ENCODE results near the gene SIGLEC12. TPM values are rescaled to one million over a fixed set of nuclear protein-coding genes. Genes with fewer than 3 reads are reported as not detected.

Gene SIGLEC12
- not detected in 2 replicates for total RNA-seq (2014; rRNA removed; shearing (Covaris generic); ENCODE audit: low replicate concordance)

DNA sequence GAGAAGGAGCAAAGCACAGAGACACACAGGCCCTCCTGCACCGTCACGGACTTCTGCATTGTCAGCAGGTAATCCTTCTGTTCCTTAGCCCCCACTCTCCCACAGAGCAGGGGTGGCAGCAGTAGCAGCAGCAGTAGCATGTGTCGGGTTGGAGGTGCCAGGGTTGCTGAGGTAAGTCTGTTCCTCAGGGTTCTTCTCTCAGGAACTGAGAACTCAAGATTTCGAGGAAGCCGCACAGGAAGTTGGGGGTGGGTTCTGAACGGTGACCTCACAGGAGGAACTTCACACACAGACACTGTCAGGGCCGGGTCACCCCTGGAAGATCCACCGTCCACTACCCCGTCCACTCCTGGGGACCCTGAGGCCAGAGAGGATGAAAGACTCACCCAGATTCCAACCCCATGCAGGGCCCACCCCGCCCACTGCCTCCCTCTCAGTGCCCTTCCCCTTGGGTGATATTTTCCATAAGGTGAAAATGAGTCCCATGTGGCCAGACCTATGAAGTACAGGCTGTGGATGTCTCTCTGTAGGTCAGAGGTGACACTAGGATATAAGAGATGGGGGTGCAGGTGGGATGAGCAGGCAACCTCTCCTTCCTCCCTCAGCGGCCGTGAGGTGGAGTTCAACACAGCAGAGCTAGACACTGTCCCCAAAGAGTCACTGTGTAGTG is at the start of gene SIGLEC12:
TSS of gene SIGLEC12 (minus strand) at position 207 of the 670 bp plus-strand sequence. CDS start at position 140, 67 bp downstream.
- in situ Hi-C loops (cut with HindIII; ENCODE audit: low pct_unique_long_range_greater_than_20kb, low sequenced_read_pairs) = no loop called here

DNA sequence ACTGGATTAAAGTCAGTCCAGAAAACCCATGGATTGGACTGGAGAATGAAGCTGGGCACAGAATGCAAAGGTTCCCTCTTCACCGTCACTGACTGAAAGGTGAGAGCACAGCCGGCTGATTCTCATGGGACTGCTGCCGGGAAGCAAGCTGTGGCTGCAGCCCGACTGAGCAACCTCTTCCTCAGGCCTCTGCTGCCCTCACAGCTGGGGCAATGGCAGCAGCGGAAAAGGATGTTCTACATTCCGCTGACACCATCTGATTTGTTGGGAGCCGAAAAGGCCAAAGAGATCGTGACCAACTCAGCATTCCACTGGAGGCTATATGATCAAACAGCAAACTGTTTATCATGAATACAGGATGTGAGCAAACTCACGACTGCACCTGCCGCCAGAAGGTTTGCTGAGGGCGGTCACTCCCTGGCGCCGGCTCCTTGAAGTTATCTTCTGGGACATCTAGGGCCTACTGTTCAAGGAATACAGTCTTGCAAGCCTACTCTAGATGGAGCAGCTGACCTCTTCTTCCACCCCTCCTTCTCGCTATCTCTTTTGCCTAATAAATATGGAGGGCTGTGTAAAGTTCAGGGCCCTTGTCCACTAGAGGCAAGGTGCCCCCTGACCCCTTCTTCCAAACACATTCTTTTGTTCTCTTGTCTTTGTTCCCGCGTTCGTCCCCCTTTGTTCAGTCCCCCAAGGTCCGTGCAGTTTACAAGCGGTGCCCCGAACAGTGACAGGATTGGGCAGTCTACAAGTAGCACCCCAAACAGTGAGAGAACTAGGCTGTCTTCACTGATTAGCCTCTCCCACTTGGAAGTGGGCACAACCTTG is 49.5 kb upstream of the SIGLEC12 start:
- DNase-seq (ENCODE audit: low read depth) = no peak
- in situ Hi-C loops (cut with HindIII; ENCODE audit: low pct_unique_long_range_greater_than_20kb, low sequenced_read_pairs) = no loop called here

More for the DNA sequence above, at the start of gene SIGLEC12:
- DNase-seq (ENCODE audit: low read depth) = no peak

DNA sequence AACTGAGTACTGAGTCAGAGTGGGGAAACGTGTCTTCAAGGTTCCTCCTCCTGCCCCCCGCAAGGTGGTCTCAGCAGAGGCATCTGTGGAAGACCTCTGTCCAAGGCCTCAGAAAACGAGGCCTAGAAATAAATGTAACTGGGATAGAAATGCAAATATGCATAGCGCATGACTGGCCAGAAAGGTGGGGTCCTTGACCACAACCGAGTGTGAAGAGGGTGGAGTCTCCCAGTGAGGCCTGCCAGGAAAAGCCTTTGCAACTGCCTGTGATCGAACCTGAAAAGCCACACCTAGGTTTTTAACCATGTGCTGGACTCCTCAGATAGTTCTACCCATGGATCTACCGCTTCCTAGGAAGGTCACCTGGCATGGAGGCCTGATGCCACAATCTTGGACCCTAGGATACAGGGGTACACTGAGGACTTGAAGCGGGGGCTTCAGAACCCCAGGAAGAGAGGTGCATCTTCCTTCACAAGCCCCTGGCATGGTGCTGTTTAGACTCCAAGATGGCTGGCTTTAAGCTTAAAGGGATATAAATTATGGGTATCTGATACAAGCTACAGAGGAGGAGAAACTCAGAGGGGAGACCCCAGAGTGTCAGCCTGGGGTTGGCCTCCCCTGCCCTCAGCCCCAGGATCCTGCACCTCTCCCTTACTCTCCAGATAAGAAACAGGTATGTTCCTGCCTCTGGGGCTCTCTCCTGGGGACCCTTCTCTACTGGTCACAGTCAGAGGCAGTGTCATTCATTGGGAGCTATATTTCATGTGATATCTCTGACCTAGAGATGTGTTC is 48.1 kb upstream of the SIGLEC12 start:
- in situ Hi-C loops (cut with HindIII; ENCODE audit: low pct_unique_long_range_greater_than_20kb, low sequenced_read_pairs) = no loop called here
- no peak for DNase-seq (ENCODE audit: low read depth)

DNA sequence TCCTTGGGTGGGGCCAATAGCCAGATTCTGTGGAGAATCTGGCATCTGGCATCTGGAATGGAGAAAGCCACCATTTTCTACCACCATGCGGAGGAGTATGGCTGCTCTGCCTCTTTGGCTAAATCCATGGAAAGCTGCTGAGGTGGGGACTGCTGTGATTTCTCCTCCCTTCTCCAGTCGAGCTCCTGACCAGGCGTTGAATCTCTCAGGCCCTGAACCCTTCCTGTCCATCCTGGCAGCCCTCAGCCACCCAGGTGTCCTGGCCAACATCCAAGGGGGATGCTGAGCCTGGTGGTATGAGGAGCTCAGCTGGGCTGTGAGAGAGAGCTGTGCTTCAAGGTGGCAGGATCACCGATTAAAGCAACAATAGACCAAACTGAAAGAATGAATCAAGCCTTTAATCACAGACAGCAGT is 47.3 kb upstream of the SIGLEC12 start:
- DNase-seq (ENCODE audit: low read depth) = no peak
- in situ Hi-C loops (cut with HindIII; ENCODE audit: low pct_unique_long_range_greater_than_20kb, low sequenced_read_pairs) = no loop called here

DNA sequence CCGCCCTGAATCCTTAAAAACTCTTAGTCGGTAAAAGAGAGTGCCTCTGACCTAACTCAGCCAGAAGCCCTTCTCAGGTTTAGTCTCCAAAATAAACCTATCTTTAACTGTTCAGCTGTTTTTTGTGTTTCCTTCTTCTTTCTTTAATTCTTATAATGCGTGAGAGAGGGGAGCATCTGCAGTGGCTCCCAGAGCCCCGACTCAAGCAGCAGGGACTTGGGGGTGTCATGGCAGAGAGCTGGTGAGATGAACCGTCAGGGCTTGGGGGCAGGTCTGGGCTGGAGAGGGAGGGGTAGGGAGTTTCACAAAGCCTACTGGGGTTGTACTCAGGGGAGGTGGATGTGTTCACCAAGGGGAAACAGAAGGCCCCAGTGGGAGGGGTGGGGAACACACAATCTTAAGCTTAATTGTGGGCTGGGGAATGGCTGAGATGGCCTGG is 46.6 kb upstream of the SIGLEC12 start:
- DNase-seq (ENCODE audit: low read depth) = no peak
- in situ Hi-C loops (cut with HindIII; ENCODE audit: low pct_unique_long_range_greater_than_20kb, low sequenced_read_pairs) = no loop called here

DNA sequence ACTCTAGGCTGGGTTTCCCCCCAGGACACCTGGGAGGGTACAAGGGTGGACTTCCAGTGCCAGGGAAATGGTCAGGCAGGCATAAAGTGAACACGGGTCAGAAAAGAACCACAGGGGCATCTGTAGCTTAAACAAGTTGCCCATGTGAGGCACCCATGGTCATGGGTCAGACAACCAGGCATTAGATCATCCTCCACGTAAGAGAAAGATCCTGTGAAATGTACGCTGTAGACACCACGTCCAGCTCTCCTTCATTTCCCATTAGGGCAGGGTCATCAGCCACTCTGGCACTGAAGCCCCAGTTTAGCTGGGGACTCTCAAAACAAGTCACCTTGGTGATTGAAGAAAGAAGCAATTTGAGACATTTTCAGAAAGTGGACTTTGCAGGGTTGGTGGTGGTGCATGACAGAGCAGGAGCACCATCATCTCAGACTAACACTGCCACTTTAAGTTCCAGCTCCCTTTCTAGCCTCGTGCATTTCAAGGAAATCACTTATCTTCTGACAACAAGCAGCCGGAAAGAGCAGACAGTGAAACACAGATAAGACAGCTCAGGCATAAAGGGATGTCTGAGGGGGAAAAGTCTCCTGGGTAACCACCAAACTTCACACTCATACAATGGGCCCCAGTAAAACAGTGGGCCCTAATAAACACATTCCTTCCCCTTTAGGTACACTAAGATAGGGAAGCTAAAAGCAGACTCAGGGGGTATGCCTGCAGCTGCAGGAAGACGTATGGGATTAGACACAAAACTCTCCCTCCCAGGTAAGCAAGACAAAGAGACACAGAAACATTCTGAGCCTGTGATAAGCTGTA is 46.0 kb upstream of the SIGLEC12 start:
- in situ Hi-C loops (cut with HindIII; ENCODE audit: low pct_unique_long_range_greater_than_20kb, low sequenced_read_pairs) = no loop called here
- DNase-seq (ENCODE audit: low read depth) = no peak

DNA sequence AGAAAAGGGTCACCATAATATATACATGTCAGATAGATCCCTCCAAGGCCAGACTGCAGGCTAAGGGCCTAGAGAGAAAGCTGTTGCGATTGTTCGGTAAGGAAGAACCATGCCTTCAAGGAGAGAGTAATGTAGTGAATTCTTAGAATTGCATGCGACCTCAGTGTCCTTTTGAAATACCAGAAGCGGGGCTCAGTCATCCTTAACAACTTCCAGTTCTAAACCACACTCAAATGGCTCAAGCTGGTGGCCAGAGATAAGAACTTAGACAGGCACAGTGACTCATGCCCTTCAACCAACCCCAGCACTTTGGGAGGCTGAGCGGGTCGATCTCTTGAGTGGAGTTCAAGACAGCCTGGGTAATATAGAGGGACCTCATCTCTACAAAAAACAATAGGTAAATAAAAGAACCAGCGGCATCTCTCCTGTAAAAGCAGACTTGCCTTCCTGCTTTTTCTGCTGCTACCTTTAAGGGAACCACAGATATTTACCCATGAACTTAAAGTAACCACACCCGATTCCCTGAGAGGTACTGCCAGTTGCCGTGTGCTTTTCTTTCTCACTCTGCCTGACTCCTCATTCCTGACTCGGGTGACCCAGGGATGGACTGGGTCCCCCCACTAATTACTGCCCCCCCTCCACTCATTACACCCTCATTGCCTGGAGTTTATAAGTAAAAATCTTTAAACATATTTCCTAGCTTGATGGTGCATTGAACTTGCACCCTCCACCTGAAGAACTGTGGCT is 45.2 kb upstream of the SIGLEC12 start:
- DNase-seq (ENCODE audit: low read depth) = peak; percentile 43
- in situ Hi-C loops (cut with HindIII; ENCODE audit: low pct_unique_long_range_greater_than_20kb, low sequenced_read_pairs) = no loop called here

DNA sequence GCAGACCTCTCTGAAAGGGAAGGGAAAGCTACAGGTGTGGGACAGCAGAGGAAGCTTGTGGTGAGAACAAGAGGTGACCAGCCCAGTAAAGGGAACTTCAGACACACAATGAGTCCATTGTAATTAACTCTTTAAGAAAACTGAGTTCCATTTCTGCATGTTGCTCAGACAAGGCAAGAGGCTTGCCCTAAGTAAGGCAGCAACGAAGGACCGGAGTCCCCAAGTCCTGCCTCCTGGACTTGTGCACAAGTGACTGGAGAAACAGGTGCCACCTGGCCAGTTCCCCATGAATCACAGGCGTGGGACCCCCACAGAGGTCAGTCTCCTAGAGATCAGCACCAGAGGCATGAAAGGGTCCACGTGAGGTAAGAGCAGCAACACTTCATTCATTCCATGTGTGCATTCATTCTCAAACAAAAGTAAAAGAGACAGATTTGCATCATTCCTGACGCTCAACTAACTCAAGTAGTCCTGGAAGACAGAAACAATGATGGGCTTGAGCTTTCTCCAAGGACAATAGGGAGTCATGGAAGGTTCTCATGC is 44.6 kb upstream of the SIGLEC12 start:
- in situ Hi-C loops (cut with HindIII; ENCODE audit: low pct_unique_long_range_greater_than_20kb, low sequenced_read_pairs) = no loop called here

DNA sequence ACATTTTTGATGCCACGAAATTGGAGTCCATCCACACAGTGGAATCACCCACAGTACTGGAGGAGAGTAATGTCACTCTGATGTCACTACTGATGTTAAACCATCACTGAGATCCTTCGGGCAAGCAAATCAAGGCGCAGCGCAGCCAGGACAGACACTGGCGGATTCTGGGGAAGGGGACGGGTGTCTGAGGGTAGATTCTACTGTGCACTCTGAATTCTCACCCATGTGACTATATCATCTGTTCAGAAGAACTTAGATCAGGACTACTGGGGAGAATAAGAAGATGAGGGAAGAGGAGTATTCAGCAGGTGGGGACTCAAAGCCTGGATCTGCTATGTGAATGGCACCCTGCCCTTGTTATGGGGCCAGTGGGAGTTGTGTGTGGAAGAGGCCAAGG is 42.4 kb upstream of the SIGLEC12 start:
- DNase-seq (ENCODE audit: low read depth) = no peak
- in situ Hi-C loops (cut with HindIII; ENCODE audit: low pct_unique_long_range_greater_than_20kb, low sequenced_read_pairs) = no loop called here

More for the DNA sequence above, 44.6 kb upstream of the SIGLEC12 start:
- no peak for DNase-seq (ENCODE audit: low read depth)

DNA sequence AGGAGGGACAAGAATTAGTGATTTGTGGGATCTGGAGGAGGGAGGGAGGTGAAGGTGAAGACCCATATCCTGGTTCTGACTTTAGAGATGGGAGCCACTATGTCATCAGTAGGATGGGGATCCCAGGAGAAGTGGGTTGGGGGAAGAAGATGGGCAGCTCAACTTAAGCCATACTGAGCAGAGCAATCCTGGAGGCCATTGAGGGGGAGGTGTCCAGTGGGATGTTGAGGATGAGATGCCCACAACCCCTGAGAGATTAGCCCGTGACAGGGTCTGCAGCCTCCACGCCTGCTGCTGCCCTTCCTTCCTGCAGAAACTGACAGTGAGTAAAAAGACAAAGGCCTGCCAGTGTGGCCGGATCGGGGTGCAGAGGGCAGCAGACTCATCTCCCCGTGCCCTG is 41.1 kb upstream of the SIGLEC12 start:
- in situ Hi-C loops (cut with HindIII; ENCODE audit: low pct_unique_long_range_greater_than_20kb, low sequenced_read_pairs) = no loop called here
- no peak for DNase-seq (ENCODE audit: low read depth)

DNA sequence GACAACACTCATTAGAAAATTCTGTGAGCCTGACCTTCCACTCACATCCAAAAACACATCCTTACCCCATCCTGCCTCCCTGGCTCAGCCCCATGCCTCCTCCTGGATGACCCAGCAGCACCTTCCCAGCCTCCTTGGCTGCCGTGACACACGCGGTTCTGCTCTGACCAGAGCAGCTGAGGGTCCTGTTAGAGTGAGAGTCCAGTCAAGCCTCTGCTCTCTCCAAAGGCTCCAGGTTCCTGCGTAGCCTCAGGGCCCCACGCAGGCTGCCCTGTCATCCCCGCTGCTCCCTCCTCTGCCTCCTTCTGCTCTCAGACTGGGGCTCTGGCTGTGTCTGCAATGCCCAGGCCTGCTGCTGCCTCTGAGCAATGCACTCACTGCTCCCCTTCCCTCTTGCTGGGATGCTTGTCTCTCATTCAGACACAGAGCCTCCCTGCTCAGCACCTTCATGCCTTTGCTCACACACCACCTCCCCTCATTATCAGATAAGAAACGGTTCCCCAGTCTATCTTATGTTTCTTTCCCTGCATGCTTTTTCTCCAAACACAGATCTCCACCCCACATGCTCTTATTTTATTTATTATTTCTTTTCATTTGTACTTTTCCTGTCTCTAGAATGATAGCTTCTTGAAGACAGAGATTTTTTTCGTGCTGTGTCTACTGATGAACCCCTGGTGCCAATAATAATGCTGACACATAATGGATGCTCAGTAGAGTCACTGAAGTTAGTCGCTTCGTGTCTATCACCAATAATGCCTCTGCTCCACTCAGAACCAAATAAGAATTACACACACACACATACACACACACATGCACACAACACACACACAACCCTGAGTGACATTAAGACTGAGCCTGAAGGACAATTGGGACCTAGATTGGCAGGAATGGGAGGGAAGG is 40.1 kb upstream of the SIGLEC12 start:
- DNase-seq (ENCODE audit: low read depth) = no peak
- in situ Hi-C loops (cut with HindIII; ENCODE audit: low pct_unique_long_range_greater_than_20kb, low sequenced_read_pairs) = no loop called here

DNA sequence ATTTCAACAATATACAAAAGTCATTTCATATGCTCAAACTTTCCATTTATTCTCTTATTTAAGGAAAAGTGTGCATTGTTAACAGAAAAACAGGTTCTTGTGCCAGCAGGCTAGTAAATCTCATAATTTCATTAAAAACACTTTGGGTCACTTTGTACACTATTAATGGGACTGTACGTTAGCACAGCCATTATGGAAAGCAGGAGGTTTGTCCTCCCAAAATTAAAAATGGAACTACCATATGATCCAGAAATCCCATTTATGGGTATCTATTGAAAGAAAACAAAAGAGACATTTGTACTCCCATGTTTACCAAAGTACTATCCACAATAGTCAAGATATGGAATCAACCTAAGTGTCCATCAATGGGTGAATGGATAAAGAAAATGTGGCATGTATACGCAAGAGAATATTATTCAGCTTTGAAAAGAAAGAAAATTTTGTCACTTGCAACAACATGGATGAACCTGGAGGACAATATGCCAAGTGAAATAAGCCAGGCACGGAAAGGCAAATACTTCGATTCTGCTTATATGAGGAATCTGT is 38.3 kb upstream of the SIGLEC12 start:
- in situ Hi-C loops (cut with HindIII; ENCODE audit: low pct_unique_long_range_greater_than_20kb, low sequenced_read_pairs) = no loop called here
- no peak for DNase-seq (ENCODE audit: low read depth)

DNA sequence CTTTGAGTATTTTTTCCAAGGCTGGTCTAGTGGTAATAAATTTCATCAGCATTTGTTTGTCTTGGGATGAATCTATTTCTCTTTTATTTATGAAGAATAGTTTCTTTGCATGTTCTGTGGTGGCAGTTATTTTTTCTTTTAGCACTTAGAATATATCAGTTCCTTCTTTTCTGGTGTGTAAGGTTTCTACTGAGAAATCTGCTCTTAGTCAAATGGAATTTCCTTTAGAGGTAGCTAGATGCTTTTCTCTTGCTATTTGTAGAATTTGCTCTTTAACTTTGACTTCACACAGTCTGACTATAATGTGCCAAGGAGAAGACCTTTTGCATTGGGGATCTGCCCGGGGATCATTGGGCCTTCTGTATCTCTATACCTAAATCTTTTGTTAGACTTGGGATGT is 33.9 kb upstream of the SIGLEC12 start:
- DNase-seq (ENCODE audit: low read depth) = no peak
- in situ Hi-C loops (cut with HindIII; ENCODE audit: low pct_unique_long_range_greater_than_20kb, low sequenced_read_pairs) = no loop called here

DNA sequence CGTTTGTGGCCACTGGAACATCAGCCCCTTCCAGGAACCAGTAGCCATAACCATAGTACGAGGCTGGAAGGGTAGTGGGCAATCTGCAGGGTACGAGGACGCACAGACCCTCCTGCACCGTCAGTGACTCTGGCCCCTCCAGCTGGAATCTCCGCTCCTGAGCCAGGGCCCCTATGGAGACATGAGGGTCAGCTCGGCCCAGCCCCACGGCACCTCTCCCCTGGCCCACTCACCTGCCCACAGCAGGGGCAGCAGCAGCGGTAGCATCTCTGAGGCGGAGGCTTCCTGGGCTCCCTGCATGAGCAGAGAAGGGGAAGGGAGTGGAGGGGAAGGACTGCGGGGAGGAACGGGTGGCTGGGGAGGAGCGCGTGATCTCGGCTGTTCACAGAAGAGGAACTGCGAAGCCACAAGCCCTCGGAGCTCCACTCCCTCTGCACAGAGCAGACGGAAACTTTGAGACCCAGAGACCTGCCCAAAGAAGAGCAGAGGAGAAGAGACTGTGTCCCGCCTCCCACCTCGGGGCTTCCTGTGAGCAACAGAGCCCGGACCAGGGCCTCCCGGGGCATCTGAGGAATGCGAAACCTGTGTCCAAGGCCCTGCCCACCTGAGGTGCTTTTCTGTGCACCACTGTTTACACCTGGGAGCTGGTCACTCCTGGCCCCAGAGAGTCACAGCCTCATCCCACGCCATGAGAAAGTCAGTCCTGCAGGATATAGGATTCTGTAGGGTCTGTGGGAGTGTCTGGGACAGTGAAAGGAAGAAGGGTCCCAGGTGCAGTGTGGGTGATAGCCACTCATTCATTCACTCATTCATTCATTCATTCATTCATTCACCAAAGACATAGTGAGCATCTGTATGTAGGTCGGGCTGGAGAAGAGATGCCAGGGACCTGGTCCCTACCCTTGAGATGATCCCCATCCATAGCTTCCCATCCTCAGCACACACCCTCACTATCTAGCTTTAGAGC is 30.0 kb upstream of the SIGLEC12 start, which contains the start of gene SIGLEC6:
TSS of gene SIGLEC6 (minus strand) at position 322 of the 967 bp plus-strand sequence. CDS start at position 300, 22 bp downstream.
- in situ Hi-C loops (cut with HindIII; ENCODE audit: low pct_unique_long_range_greater_than_20kb, low sequenced_read_pairs) = no loop called here
- no peak for DNase-seq (ENCODE audit: low read depth)

DNA sequence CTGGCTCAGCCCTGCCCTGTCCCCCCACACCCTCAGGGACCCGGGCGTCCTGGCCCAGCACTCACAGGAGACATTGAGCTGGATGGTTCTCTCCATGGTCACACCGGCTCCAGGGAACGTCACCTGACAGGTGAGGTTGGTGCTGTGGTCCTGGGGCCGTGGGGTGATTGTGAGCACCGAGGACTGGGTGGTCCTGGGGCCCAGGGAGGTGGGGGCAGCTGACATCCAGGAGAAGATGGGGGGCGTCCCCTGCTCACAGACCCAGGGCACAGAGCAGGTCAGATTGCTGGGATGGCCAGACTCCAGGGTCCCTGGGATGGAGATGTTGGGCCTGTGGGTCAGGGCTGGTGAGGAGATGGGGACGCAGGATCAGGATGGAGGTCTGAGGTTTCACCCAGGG is 29.0 kb upstream of the SIGLEC12 start:
- in situ Hi-C loops (cut with HindIII; ENCODE audit: low pct_unique_long_range_greater_than_20kb, low sequenced_read_pairs) = no loop called here
- no peak for DNase-seq (ENCODE audit: low read depth)
